ENCODE data around the gene SCYGR4. TPM values are rescaled to one million over a fixed set of nuclear protein-coding genes. Genes with fewer than 3 reads are reported as not detected.

SCYGR4 gene
- total and polyA plus RNA-seq, 5 donors from 2014 or later: not detected

- ATAC-seq (ENCODE audit: low read depth in 2 of 2): no peak
- Mint-ChIP-seq H3K9me3 (no peaks in the 10 kb centered on the region), H3K4me1 (no peaks in the 10 kb centered on the region), H3K27me3 (peaks cover 32% of the 10 kb centered on the region), H3K36me3 (no peaks in the 10 kb centered on the region), H3K4me3 (no peak overlapping the region), H3K27ac (no peak overlapping the region)
- H3K4me1 ChIP-seq (ENCODE audit: control insufficient read depth, insufficient read depth, low read length, poor library complexity, severe bottlenecking): no peaks in the 10 kb centered on the region
- no peak for DNase-seq
- peaks cover 10% of the 10 kb centered on the region for H3K27me3 ChIP-seq (ENCODE audit: control insufficient read depth, insufficient read depth, low read length)
- H3K36me3 ChIP-seq (ENCODE audit: control insufficient read depth, insufficient read depth, low read length): no peaks in the 10 kb centered on the region
- H3K4me3 ChIP-seq (ENCODE audit: low read depth, low read length): no peak overlapping the region
- no peaks in the 10 kb centered on the region for H3K9me3 ChIP-seq (ENCODE audit: control insufficient read depth in 2 of 2, low read length in 2 of 2)
- no peak overlapping the region for H3K27ac ChIP-seq (ENCODE audit: insufficient read depth, low read length, poor library complexity, severe bottlenecking)
Measured at GRCh38 chr2:227627769-227628168, 10.5 kb downstream of the SCYGR4 start.

GRCh38 chr2:227629435-227629834 is 12.1 kb downstream of the SCYGR4 start:
- Histone ChIP-seq H3K36me3 (ENCODE audit: control insufficient read depth, insufficient read depth, low read length) (no peaks in the 10 kb centered on the region), H3K27me3 (ENCODE audit: control insufficient read depth, insufficient read depth, low read length) (peaks cover 10% of the 10 kb centered on the region), H3K4me3 (ENCODE audit: low read depth, low read length) (no peak overlapping the region), H3K4me1 (ENCODE audit: control insufficient read depth, insufficient read depth, low read length, poor library complexity, severe bottlenecking) (no peaks in the 10 kb centered on the region), H3K27ac (ENCODE audit: insufficient read depth, low read length, poor library complexity, severe bottlenecking) (no peak overlapping the region), H3K9me3 (ENCODE audit: control insufficient read depth in 2 of 2, low read length in 2 of 2) (no peaks in the 10 kb centered on the region)
- Mint-ChIP-seq H3K4me3 (no peak overlapping the region), H3K27me3 (peaks cover 32% of the 10 kb centered on the region), H3K4me1 (no peaks in the 10 kb centered on the region), H3K36me3 (no peaks in the 10 kb centered on the region), H3K27ac (no peak overlapping the region), H3K9me3 (no peaks in the 10 kb centered on the region)
- no peak for ATAC-seq (ENCODE audit: low read depth in 2 of 2)
- DNase-seq: no peak

DNA sequence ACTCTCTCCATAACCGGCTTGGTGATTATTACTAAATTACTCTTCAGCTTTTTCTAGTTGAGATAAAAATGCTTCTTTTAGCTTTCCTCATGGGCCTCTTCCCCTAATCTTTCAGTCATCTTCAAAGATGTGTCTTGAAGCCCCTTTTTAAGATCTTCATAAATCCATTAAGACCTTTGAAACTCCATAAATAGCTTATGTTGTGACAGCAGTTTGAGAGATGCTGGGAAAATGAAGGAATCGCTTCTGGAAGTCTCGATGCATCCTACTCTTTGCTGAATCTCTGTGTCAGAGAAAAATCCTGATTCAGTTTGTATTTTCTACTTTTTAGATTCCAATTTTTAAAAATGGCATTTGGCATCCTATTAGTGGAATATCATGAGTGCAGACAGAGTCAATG is 13.0 kb downstream of the SCYGR4 start:
- no peaks in the 10 kb centered on the region for H3K4me1 Mint-ChIP-seq
- DNase-seq (no peak), ATAC-seq (ENCODE audit: low read depth in 2 of 2) (no peak)
- no peak overlapping the region for H3K4me3 Mint-ChIP-seq
- no peaks in the 10 kb centered on the region for H3K4me1 ChIP-seq (ENCODE audit: control insufficient read depth, insufficient read depth, low read length, poor library complexity, severe bottlenecking)
- peaks cover 35% of the 10 kb centered on the region for H3K27me3 Mint-ChIP-seq
- H3K36me3 Mint-ChIP-seq: no peaks in the 10 kb centered on the region
- no peaks in the 10 kb centered on the region for H3K9me3 ChIP-seq (ENCODE audit: control insufficient read depth in 2 of 2, low read length in 2 of 2)
- no peak overlapping the region for H3K27ac ChIP-seq (ENCODE audit: insufficient read depth, low read length, poor library complexity, severe bottlenecking)
- peaks cover 10% of the 10 kb centered on the region for H3K27me3 ChIP-seq (ENCODE audit: control insufficient read depth, insufficient read depth, low read length)
- H3K36me3 ChIP-seq (ENCODE audit: control insufficient read depth, insufficient read depth, low read length): no peaks in the 10 kb centered on the region
- no peak overlapping the region for H3K27ac Mint-ChIP-seq
- H3K9me3 Mint-ChIP-seq: no peaks in the 10 kb centered on the region
- no peak overlapping the region for H3K4me3 ChIP-seq (ENCODE audit: low read depth, low read length)

DNA sequence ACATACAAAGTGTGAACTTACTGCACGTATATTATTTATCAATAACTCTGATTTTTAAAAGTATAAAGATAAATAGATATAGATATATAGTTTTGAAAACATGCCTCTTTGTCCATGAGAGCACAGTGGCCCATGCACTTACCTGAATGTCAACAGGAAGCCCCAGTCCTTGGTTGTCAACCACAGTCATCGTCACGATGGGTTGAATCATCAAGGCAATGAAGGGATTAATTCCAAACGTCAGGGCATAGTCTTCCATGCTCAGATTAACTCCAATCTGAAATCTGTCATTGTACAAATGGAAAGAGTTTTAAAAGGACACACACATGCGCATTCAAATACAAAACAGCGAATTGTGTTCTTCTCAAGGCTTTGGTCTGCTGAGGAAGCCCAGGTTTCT is 15.5 kb downstream of the SCYGR4 start:
- no peak for DNase-seq
- no peak for ATAC-seq (ENCODE audit: low read depth in 2 of 2)
- H3K4me1 Mint-ChIP-seq: no peaks in the 10 kb centered on the region

GRCh38 chr2:227634201-227634600 is 16.9 kb downstream of the SCYGR4 start:
- Mint-ChIP-seq H3K9me3 (no peaks in the 10 kb centered on the region), H3K4me1 (no peaks in the 10 kb centered on the region), H3K27me3 (peaks cover 21% of the 10 kb centered on the region), H3K27ac (no peak overlapping the region), H3K36me3 (no peaks in the 10 kb centered on the region), H3K4me3 (no peak overlapping the region)
- ATAC-seq (ENCODE audit: low read depth in 2 of 2) (no peak), DNase-seq (no peak)
- Histone ChIP-seq H3K27ac (ENCODE audit: insufficient read depth, low read length, poor library complexity, severe bottlenecking) (no peak overlapping the region), H3K4me1 (ENCODE audit: control insufficient read depth, insufficient read depth, low read length, poor library complexity, severe bottlenecking) (no peaks in the 10 kb centered on the region), H3K4me3 (ENCODE audit: low read depth, low read length) (no peak overlapping the region), H3K27me3 (ENCODE audit: control insufficient read depth, insufficient read depth, low read length) (peaks cover 3% of the 10 kb centered on the region), H3K36me3 (ENCODE audit: control insufficient read depth, insufficient read depth, low read length) (no peaks in the 10 kb centered on the region), H3K9me3 (ENCODE audit: control insufficient read depth in 2 of 2, low read length in 2 of 2) (no peaks in the 10 kb centered on the region)

More for the DNA sequence above, 15.5 kb downstream of the SCYGR4 start:
- H3K4me3 Mint-ChIP-seq: no peak overlapping the region
- Histone ChIP-seq H3K27ac (ENCODE audit: insufficient read depth, low read length, poor library complexity, severe bottlenecking) (no peak overlapping the region), H3K36me3 (ENCODE audit: control insufficient read depth, insufficient read depth, low read length) (no peaks in the 10 kb centered on the region), H3K4me1 (ENCODE audit: control insufficient read depth, insufficient read depth, low read length, poor library complexity, severe bottlenecking) (no peaks in the 10 kb centered on the region), H3K4me3 (ENCODE audit: low read depth, low read length) (no peak overlapping the region), H3K27me3 (ENCODE audit: control insufficient read depth, insufficient read depth, low read length) (peaks cover 6% of the 10 kb centered on the region), H3K9me3 (ENCODE audit: control insufficient read depth in 2 of 2, low read length in 2 of 2) (no peaks in the 10 kb centered on the region)
- no peak overlapping the region for H3K27ac Mint-ChIP-seq
- no peaks in the 10 kb centered on the region for H3K36me3 Mint-ChIP-seq
- peaks cover 27% of the 10 kb centered on the region for H3K27me3 Mint-ChIP-seq
- no peaks in the 10 kb centered on the region for H3K9me3 Mint-ChIP-seq

DNA sequence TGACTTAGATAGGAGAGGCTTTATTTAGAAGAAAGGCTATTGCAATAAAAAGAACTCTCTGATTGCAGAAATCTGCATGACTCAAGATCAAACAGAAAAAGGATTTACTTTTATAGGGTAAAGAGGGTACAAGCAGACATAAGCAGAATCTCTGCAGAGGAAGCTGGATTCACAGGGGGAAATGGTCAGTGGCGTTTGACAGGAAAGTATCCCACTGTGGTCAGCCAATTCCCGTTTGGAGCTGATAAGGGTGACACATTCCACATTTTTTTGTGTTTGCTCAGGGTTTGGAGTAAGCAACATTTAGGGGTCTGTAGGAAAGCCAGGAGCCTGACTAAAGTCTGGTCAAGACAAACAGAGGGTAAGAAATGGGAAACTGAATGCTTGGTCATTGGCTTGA is 25.4 kb downstream of the SCYGR4 start:
- H3K36me3 Mint-ChIP-seq: no peaks in the 10 kb centered on the region
- H3K9me3 Mint-ChIP-seq: no peaks in the 10 kb centered on the region
- H3K27me3 ChIP-seq (ENCODE audit: control insufficient read depth, insufficient read depth, low read length): no peaks in the 10 kb centered on the region
- H3K4me3 ChIP-seq (ENCODE audit: low read depth, low read length): no peak overlapping the region
- no peak overlapping the region for H3K27ac ChIP-seq (ENCODE audit: insufficient read depth, low read length, poor library complexity, severe bottlenecking)
- no peak overlapping the region for H3K4me3 Mint-ChIP-seq
- no peaks in the 10 kb centered on the region for H3K4me1 Mint-ChIP-seq
- peaks cover 8% of the 10 kb centered on the region for H3K27me3 Mint-ChIP-seq
- H3K4me1 ChIP-seq (ENCODE audit: control insufficient read depth, insufficient read depth, low read length, poor library complexity, severe bottlenecking): no peaks in the 10 kb centered on the region
- H3K36me3 ChIP-seq (ENCODE audit: control insufficient read depth, insufficient read depth, low read length): no peaks in the 10 kb centered on the region
- H3K27ac Mint-ChIP-seq: no peak overlapping the region
- DNase-seq: no peak
- ATAC-seq (ENCODE audit: low read depth in 2 of 2): no peak
- H3K9me3 ChIP-seq (ENCODE audit: control insufficient read depth in 2 of 2, low read length in 2 of 2): no peaks in the 10 kb centered on the region

GRCh38 chr2:227643990-227644551 is 26.8 kb downstream of the SCYGR4 start:
- H3K36me3 ChIP-seq (ENCODE audit: control insufficient read depth, insufficient read depth, low read length): no peaks in the 10 kb centered on the region
- no peak overlapping the region for H3K27ac ChIP-seq (ENCODE audit: insufficient read depth, low read length, poor library complexity, severe bottlenecking)
- H3K4me1 Mint-ChIP-seq: no peaks in the 10 kb centered on the region
- H3K9me3 ChIP-seq (ENCODE audit: control insufficient read depth in 2 of 2, low read length in 2 of 2): no peaks in the 10 kb centered on the region
- peaks cover 9% of the 10 kb centered on the region for H3K27me3 Mint-ChIP-seq
- DNase-seq: no peak
- no peaks in the 10 kb centered on the region for H3K36me3 Mint-ChIP-seq
- H3K9me3 Mint-ChIP-seq: no peaks in the 10 kb centered on the region
- no peaks in the 10 kb centered on the region for H3K4me1 ChIP-seq (ENCODE audit: control insufficient read depth, insufficient read depth, low read length, poor library complexity, severe bottlenecking)
- ATAC-seq (ENCODE audit: low read depth in 2 of 2): no peak
- H3K27me3 ChIP-seq (ENCODE audit: control insufficient read depth, insufficient read depth, low read length): no peaks in the 10 kb centered on the region
- H3K4me3 ChIP-seq (ENCODE audit: low read depth, low read length): no peak overlapping the region
- no peak overlapping the region for H3K27ac Mint-ChIP-seq
- no peak overlapping the region for H3K4me3 Mint-ChIP-seq

DNA sequence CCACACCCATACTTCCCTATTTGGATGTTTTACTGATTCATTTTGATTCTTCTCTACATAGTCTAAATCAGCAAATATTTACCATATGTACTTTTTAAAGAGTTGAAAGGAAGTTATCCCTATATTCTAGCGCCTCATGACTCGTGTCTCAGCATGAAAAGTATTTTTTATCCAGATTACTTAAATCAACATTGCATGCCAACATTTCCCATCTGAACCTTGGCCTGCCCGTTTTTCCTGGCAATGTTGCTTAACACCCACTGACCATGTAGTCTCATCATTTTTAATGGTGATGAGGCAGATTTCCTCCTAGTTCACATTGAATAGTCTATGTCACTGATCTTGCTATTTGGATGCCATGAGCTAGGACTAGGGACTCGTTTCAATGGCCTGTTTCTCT is 36.1 kb downstream of the SCYGR4 start:
- Mint-ChIP-seq H3K27me3 (no peaks in the 10 kb centered on the region), H3K4me1 (no peaks in the 10 kb centered on the region), H3K9me3 (peaks cover 0 to 1% (median 0%) of the 10 kb centered on the region in 7 donors), H3K27ac (no peak overlapping the region), H3K4me3 (no peak overlapping the region), H3K36me3 (no peaks in the 10 kb centered on the region)
- DNase-seq (no peak), ATAC-seq (ENCODE audit: low read depth in 2 of 2) (no peak)
- Histone ChIP-seq H3K9me3 (ENCODE audit: control insufficient read depth in 2 of 2, low read length in 2 of 2) (no peaks in the 10 kb centered on the region), H3K27ac (ENCODE audit: insufficient read depth, low read length, poor library complexity, severe bottlenecking) (no peak overlapping the region), H3K27me3 (ENCODE audit: control insufficient read depth, insufficient read depth, low read length) (no peaks in the 10 kb centered on the region), H3K4me1 (ENCODE audit: control insufficient read depth, insufficient read depth, low read length, poor library complexity, severe bottlenecking) (no peaks in the 10 kb centered on the region), H3K36me3 (ENCODE audit: control insufficient read depth, insufficient read depth, low read length) (no peaks in the 10 kb centered on the region), H3K4me3 (ENCODE audit: low read depth, low read length) (no peak overlapping the region)

All from CD4-positive, CD25-positive, alpha-beta regulatory T cell (primary cell).